ENCODE measurements around the gene ATG5.

- no peak for TF ChIP-seq POLR2AphosphoS5 (IDR thresholded peaks at IDR 0.05; ENCODE audit: low read depth, low read length)
- TF ChIP-seq POLR2A (IDR thresholded peaks at IDR 0.05; ENCODE audit: low read depth, low read length) = no peak
- no peak for TF ChIP-seq TAF1 (IDR thresholded peaks at IDR 0.05; ENCODE audit: borderline replicate concordance, low read depth, low read length)
Observed at GRCh38 chr6:106204961-106205360, 120.6 kb downstream of the ATG5 start.

Measured in GM12892 (cell line).